A549 (cell line): ENCODE data around the gene MAML3.

Experiments
- EP300 ChIP-seq, 2 experiments: fragments of >200 bp; sonication (Bioruptor Twin); formaldehyde crosslinking; IDR thresholded peaks; 2 replicates in 1 of 2; 3 replicates in 1 of 2; pipeline ENCODE4 v1.6.1; 2016 to 2017
- FOXS1 ChIP-seq: fragments of 250-450 bp; sonication (Bioruptor Pico); IDR thresholded peaks from 2 replicates; pipeline ENCODE4 v1.5.0; 2020; ENCODE audit warnings: mild to moderate bottlenecking, moderate library complexity
- JUN ChIP-seq, 2 experiments: fragments of >200 bp; sonication (Bioruptor Twin); formaldehyde crosslinking; IDR thresholded peaks; 2 replicates in 1 of 2; 3 replicates in 1 of 2; pipeline ENCODE4 v1.6.1; 2016 to 2017
- PHF8 ChIP-seq: fragments of 200-600 bp; sonication (generic); IDR thresholded peaks from 2 replicates; pipeline ENCODE4 v1.6.1; 2016; ENCODE audit warnings: low read depth, mild to moderate bottlenecking, antibody characterized with exemption, moderate library complexity, borderline replicate concordance
- POLR2A ChIP-seq: IDR thresholded peaks from 2 replicates; pipeline ENCODE4 v1.6.1; 2012; ENCODE audit warnings: mild to moderate bottlenecking, low read length
- RAD21 ChIP-seq, 2 experiments: fragments of >200 bp in 1 of 2; sonication (Bioruptor Twin) in 1 of 2; formaldehyde crosslinking in 1 of 2; IDR thresholded peaks in 1 of 2; conservative IDR thresholded peaks in 1 of 2; 2 replicates in 1 of 2; 3 replicates in 1 of 2; pipeline ENCODE4 v1.6.1; 2012 to 2018; ENCODE audit warnings: inconsistent platforms in 1 of 2
- TF ChIP-seq, protein P1 (sequence below): fragments of >200 bp; sonication (Bioruptor Twin); formaldehyde crosslinking; IDR thresholded peaks from 3 replicates; pipeline ENCODE4 v1.5.1; 2016

DNA sequence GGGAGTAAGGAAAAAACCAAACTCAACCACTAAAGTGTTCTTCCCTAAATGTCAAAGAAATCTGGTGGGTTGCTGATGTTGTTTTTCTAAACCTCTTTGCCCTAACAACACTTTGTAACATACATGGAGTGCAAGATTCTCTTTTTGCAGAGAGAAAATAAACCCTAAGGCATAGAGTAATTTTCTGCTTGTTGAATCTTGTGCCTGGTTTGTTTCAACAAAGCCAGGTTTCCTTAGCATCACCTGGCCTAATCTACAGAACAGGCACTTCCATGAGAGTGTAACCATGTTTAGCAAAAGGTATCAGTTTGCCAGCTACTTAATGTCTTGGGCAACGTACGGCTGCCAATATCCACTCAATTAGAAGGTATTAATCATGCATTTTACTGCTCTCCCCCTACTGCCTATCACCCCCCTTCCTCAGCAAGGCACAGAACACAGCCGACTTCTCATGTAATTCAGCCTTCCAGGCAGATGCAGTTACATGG lies 219.2 kb downstream of the MAML3 start:
- TF ChIP-seq RAD21 (conservative IDR thresholded peaks at IDR 0.05 in 1 of 2, IDR thresholded peaks at IDR 0.05 in 1 of 2) (no peak), POLR2A (no peak), PHF8 (no peak), EP300 (IDR thresholded peaks at IDR 0.05) (no peak), FOXS1 (CRISPR knock-in tag) (no peak), JUN (IDR thresholded peaks at IDR 0.05) (no peak)
- TF ChIP-seq, protein P1, sequence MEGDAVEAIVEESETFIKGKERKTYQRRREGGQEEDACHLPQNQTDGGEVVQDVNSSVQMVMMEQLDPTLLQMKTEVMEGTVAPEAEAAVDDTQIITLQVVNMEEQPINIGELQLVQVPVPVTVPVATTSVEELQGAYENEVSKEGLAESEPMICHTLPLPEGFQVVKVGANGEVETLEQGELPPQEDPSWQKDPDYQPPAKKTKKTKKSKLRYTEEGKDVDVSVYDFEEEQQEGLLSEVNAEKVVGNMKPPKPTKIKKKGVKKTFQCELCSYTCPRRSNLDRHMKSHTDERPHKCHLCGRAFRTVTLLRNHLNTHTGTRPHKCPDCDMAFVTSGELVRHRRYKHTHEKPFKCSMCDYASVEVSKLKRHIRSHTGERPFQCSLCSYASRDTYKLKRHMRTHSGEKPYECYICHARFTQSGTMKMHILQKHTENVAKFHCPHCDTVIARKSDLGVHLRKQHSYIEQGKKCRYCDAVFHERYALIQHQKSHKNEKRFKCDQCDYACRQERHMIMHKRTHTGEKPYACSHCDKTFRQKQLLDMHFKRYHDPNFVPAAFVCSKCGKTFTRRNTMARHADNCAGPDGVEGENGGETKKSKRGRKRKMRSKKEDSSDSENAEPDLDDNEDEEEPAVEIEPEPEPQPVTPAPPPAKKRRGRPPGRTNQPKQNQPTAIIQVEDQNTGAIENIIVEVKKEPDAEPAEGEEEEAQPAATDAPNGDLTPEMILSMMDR = no peak
